Central memory CD8-positive, alpha-beta T cell (primary cell): ENCODE measurements around the gene RNF157.

Source experiments
- ATAC-seq: fragments of 150-1000 bp; cut with Tn5 transposase; replicated peaks from 2 replicates; pipeline ENCODE4 v1.10.0; 2022; ENCODE audit warnings: mild to moderate bottlenecking, moderate FRiP score, moderate number of reproducible peaks; ENCODE audit not compliant: poor library complexity, severe bottlenecking; ENCODE audit errors: extremely low read depth
- DNase-seq, 2 donors: peaks; one replicate each; pipeline ENCODE4 v3.0.0; 2021; ENCODE audit warnings: low spot score in 2 of 2
- H3K27ac Mint-ChIP-seq: one replicate; pipeline ENCODE4 v1.8.0; 2022; ENCODE audit warnings: low read depth, mild to moderate bottlenecking, moderate library complexity, mixed read lengths
- H3K27me3 Mint-ChIP-seq: one replicate; pipeline ENCODE4 v1.8.0; 2022; ENCODE audit warnings: mixed read lengths
- H3K36me3 Mint-ChIP-seq: one replicate; pipeline ENCODE4 v1.8.0; 2022; ENCODE audit warnings: mild to moderate bottlenecking, moderate library complexity, mixed read lengths; ENCODE audit not compliant: insufficient read depth
- H3K4me1 Mint-ChIP-seq: one replicate; pipeline ENCODE4 v1.8.0; 2022; ENCODE audit warnings: mixed read lengths
- H3K4me3 Mint-ChIP-seq: one replicate; pipeline ENCODE4 v1.8.0; 2022; ENCODE audit warnings: mild to moderate bottlenecking, moderate library complexity, mixed read lengths
- H3K9me3 Mint-ChIP-seq: one replicate; pipeline ENCODE4 v1.8.0; 2022; ENCODE audit warnings: mixed read lengths

Gene RNF157

GRCh38 chr17:76115138-76115754 is 125.0 kb downstream of the RNF157 start:
- H3K27me3 Mint-ChIP-seq = no peaks in the 10 kb centered on the region
- H3K9me3 Mint-ChIP-seq = no peaks in the 10 kb centered on the region
- H3K36me3 Mint-ChIP-seq = no peaks in the 10 kb centered on the region
- DNase-seq = no peak
- no peak overlapping the region for H3K27ac Mint-ChIP-seq
- H3K4me1 Mint-ChIP-seq = no peaks in the 10 kb centered on the region
- no peak overlapping the region for H3K4me3 Mint-ChIP-seq
- ATAC-seq = no peak

- no peaks in the 10 kb centered on the region for H3K4me1 Mint-ChIP-seq
- H3K4me3 Mint-ChIP-seq = no peak overlapping the region
These were observed 128.3 kb downstream of the RNF157 start for GRCh38 chr17:76111956-76112355.

GRCh38 chr17:76107509-76107908 is 132.8 kb downstream of the RNF157 start:
- Mint-ChIP-seq H3K4me1 (peaks cover 14% of the 10 kb centered on the region), H3K9me3 (no peaks in the 10 kb centered on the region), H3K27me3 (no peaks in the 10 kb centered on the region), H3K27ac (no peak overlapping the region), H3K4me3 (no peak overlapping the region), H3K36me3 (peaks cover 6% of the 10 kb centered on the region)
- ATAC-seq (no peak), DNase-seq (no peak)

More at GRCh38 chr17:76111956-76112355, 128.3 kb downstream of the RNF157 start:
- no peak for ATAC-seq
- Mint-ChIP-seq H3K36me3 (no peaks in the 10 kb centered on the region), H3K27me3 (no peaks in the 10 kb centered on the region), H3K27ac (no peak overlapping the region), H3K9me3 (no peaks in the 10 kb centered on the region)
- DNase-seq = no peak

GRCh38 chr17:76106703-76107102 is 133.6 kb downstream of the RNF157 start:
- H3K27ac Mint-ChIP-seq = no peak overlapping the region
- peaks cover 6% of the 10 kb centered on the region for H3K36me3 Mint-ChIP-seq
- H3K4me3 Mint-ChIP-seq = no peak overlapping the region
- H3K9me3 Mint-ChIP-seq = no peaks in the 10 kb centered on the region
- DNase-seq = no peak
- no peaks in the 10 kb centered on the region for H3K27me3 Mint-ChIP-seq
- peaks cover 15% of the 10 kb centered on the region for H3K4me1 Mint-ChIP-seq
- no peak for ATAC-seq

GRCh38 chr17:76104896-76105231 is 135.4 kb downstream of the RNF157 start:
- peak overlapping the region; percentile 98 for H3K4me3 Mint-ChIP-seq
- H3K36me3 Mint-ChIP-seq = peaks cover 17% of the 10 kb centered on the region
- DNase-seq = no peak
- no peaks in the 10 kb centered on the region for H3K9me3 Mint-ChIP-seq
- H3K27ac Mint-ChIP-seq = peak overlapping the region; percentile 72
- no peaks in the 10 kb centered on the region for H3K27me3 Mint-ChIP-seq
- no peak for ATAC-seq
- peaks cover 26% of the 10 kb centered on the region for H3K4me1 Mint-ChIP-seq

GRCh38 chr17:76104140-76104895 is 136.0 kb downstream of the RNF157 start:
- peaks cover 21% of the 10 kb centered on the region for H3K36me3 Mint-ChIP-seq
- H3K4me3 Mint-ChIP-seq = peak overlapping the region; percentile 98
- H3K27me3 Mint-ChIP-seq = no peaks in the 10 kb centered on the region
- no peaks in the 10 kb centered on the region for H3K9me3 Mint-ChIP-seq
- peaks cover 28% of the 10 kb centered on the region for H3K4me1 Mint-ChIP-seq
- no peak for ATAC-seq
- no peak for DNase-seq
- peak overlapping the region; percentile 95 for H3K27ac Mint-ChIP-seq

GRCh38 chr17:76103274-76104139 is 136.8 kb downstream of the RNF157 start, which contains the start of gene EXOC7:
Gene EXOC7 (minus strand): TSS chr17:76103787. CDS start chr17:76103692, 95 bp downstream.
- peaks cover 28% of the 10 kb centered on the region for H3K4me1 Mint-ChIP-seq
- DNase-seq = peak; percentile 88 to 90
- peak within 1 kb of the TSS; percentile 95 for H3K27ac Mint-ChIP-seq
- no peaks in the 10 kb centered on the region for H3K9me3 Mint-ChIP-seq
- H3K4me3 Mint-ChIP-seq = peak within 1 kb of the TSS; percentile 98
- H3K27me3 Mint-ChIP-seq = no peaks in the 10 kb centered on the region
- peak; percentile 92 for ATAC-seq
- H3K36me3 Mint-ChIP-seq = peaks cover 29% of the 10 kb centered on the region

GRCh38 chr17:76102944-76103273 is 137.4 kb downstream of the RNF157 start:
- Mint-ChIP-seq H3K27me3 (no peaks in the 10 kb centered on the region), H3K27ac (peak overlapping the region; percentile 95), H3K9me3 (no peaks in the 10 kb centered on the region), H3K4me3 (peak overlapping the region; percentile 98), H3K4me1 (peaks cover 28% of the 10 kb centered on the region), H3K36me3 (peaks cover 34% of the 10 kb centered on the region)
- ATAC-seq = no peak
- DNase-seq = no peak

- DNase-seq (no peak), ATAC-seq (no peak)
- no peaks in the 10 kb centered on the region for H3K27me3 Mint-ChIP-seq
- peaks cover 58% of the 10 kb centered on the region for H3K36me3 Mint-ChIP-seq
- peaks cover 17% of the 10 kb centered on the region for H3K4me1 Mint-ChIP-seq
- peak overlapping the region; percentile 32 for H3K27ac Mint-ChIP-seq
- no peak overlapping the region for H3K4me3 Mint-ChIP-seq
- no peaks in the 10 kb centered on the region for H3K9me3 Mint-ChIP-seq
These were observed 142.5 kb downstream of the RNF157 start for GRCh38 chr17:76097716-76098295.

- Mint-ChIP-seq H3K9me3 (no peaks in the 10 kb centered on the region), H3K36me3 (peaks cover 61% of the 10 kb centered on the region)
These were observed 144.3 kb downstream of the RNF157 start for GRCh38 chr17:76095943-76096342.

GRCh38 chr17:76094046-76094445 is 146.2 kb downstream of the RNF157 start:
- no peak for ATAC-seq
- Mint-ChIP-seq H3K27me3 (no peaks in the 10 kb centered on the region), H3K27ac (no peak overlapping the region)

More at GRCh38 chr17:76095943-76096342, 144.3 kb downstream of the RNF157 start:
- no peak for ATAC-seq
- H3K4me1 Mint-ChIP-seq = peaks cover 6% of the 10 kb centered on the region
- DNase-seq = no peak
- no peak overlapping the region for H3K27ac Mint-ChIP-seq
- H3K4me3 Mint-ChIP-seq = no peak overlapping the region
- H3K27me3 Mint-ChIP-seq = no peaks in the 10 kb centered on the region

More at GRCh38 chr17:76094046-76094445, 146.2 kb downstream of the RNF157 start:
- no peak for DNase-seq
- Mint-ChIP-seq H3K36me3 (peaks cover 47% of the 10 kb centered on the region), H3K4me3 (no peak overlapping the region), H3K4me1 (no peaks in the 10 kb centered on the region), H3K9me3 (no peaks in the 10 kb centered on the region)
